ENCODE results near the gene FKBP11.

FKBP11 gene

DNA sequence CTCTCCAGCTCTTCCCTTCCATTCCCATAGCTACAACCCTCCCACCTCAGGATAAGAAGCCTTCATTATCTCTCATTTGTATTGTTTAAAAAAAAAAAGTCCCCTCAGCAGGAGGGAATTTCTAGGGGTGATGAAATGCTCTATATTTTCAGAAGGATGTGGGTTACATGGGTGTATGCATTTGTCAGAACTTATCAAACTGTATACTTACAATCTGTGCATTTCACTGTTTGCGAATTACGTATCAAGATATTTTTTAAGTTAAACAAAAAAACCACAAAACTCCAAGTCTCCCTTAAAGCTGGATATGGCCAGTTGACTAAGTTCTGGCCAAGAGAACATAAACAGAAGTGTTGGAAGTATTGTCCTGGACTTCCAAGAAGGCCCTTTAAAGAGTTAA is 2.0 kb upstream of the FKBP11 start:
- Histone ChIP-seq H3K27me3 (ENCODE audit: low read depth, low read length) (no peaks in the 10 kb centered on the region), H3K4me1 (ENCODE audit: low read length) (peaks cover 18% of the 10 kb centered on the region), H3K9ac (ENCODE audit: low read length) (no peak overlapping the region), H2AFZ (ENCODE audit: low read depth, low read length) (no peak overlapping the region), H3K79me2 (ENCODE audit: low read length) (peaks cover 17% of the 10 kb centered on the region), H3K4me2 (ENCODE audit: low read length) (no peak overlapping the region), H3K27ac (ENCODE audit: low read length) (no peak overlapping the region), H3K9me3 (ENCODE audit: insufficient read depth, low read length) (no peaks in the 10 kb centered on the region), H3K4me3 (ENCODE audit: low read length) (no peak overlapping the region), H3K36me3 (replicated peaks; ENCODE audit: low read depth, low read length) (peaks cover 23% of the 10 kb centered on the region), H4K20me1 (ENCODE audit: insufficient read depth, low read length) (no peaks in the 10 kb centered on the region)
- TF ChIP-seq, protein P1, sequence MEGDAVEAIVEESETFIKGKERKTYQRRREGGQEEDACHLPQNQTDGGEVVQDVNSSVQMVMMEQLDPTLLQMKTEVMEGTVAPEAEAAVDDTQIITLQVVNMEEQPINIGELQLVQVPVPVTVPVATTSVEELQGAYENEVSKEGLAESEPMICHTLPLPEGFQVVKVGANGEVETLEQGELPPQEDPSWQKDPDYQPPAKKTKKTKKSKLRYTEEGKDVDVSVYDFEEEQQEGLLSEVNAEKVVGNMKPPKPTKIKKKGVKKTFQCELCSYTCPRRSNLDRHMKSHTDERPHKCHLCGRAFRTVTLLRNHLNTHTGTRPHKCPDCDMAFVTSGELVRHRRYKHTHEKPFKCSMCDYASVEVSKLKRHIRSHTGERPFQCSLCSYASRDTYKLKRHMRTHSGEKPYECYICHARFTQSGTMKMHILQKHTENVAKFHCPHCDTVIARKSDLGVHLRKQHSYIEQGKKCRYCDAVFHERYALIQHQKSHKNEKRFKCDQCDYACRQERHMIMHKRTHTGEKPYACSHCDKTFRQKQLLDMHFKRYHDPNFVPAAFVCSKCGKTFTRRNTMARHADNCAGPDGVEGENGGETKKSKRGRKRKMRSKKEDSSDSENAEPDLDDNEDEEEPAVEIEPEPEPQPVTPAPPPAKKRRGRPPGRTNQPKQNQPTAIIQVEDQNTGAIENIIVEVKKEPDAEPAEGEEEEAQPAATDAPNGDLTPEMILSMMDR (IDR thresholded peaks at IDR 0.05; ENCODE audit: low read depth, low read length): no peak
- no peak for TF ChIP-seq EZH2phosphoT487 (IDR thresholded peaks at IDR 0.05; ENCODE audit: low read depth)

DNA sequence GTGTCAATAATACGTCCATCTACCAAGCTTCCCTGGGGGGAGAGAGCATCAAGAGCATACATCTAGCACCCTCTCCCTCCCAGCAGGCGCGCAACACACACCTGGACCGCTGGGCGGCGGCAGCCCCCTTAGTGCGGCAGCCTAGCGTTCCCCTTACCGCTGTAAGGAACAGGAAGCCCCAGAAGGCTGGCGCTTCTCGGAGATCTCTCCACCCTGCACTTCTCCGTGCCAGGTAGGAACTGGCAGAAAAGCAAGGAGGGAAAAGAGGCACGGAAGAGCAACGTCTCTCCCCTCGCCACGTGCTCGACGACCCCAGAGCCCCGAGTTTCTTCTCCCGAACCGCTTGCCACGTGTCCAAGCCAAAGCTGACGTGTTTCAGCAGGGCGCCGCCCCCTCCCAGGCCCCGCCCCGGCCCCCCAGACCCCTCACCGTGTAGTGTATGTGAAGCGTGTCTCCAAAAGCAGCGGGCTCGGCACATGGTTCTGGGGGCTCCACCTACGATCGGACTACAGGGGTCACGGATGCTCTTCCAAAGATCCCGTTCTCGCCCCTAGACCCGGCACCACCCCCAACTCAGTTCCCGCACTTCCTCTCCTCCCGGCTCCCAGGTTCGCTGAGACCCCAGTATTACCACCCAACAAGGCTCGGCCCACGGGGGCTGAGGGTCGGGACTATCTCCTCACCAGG is 532 bp downstream of the FKBP11 start:
- Histone ChIP-seq H3K9me3 (ENCODE audit: insufficient read depth, low read length) (no peaks in the 10 kb centered on the region), H2AFZ (ENCODE audit: low read depth, low read length) (peak overlapping the region; percentile 59; the same call in 1 of the 2 replicates), H3K27ac (ENCODE audit: low read length) (peak overlapping the region; percentile 69), H3K27me3 (ENCODE audit: low read depth, low read length) (no peaks in the 10 kb centered on the region), H4K20me1 (ENCODE audit: insufficient read depth, low read length) (no peaks in the 10 kb centered on the region), H3K4me2 (ENCODE audit: low read length) (peak overlapping the region; percentile 98), H3K79me2 (ENCODE audit: low read length) (peaks cover 17% of the 10 kb centered on the region), H3K36me3 (replicated peaks; ENCODE audit: low read depth, low read length) (peaks cover 17% of the 10 kb centered on the region), H3K9ac (ENCODE audit: low read length) (peak overlapping the region; percentile 94), H3K4me1 (ENCODE audit: low read length) (peaks cover 18% of the 10 kb centered on the region), H3K4me3 (ENCODE audit: low read length) (peak overlapping the region; percentile 95)
- no peak for TF ChIP-seq EZH2phosphoT487 (IDR thresholded peaks at IDR 0.05; ENCODE audit: low read depth)
- TF ChIP-seq, protein P1 (IDR thresholded peaks at IDR 0.05; ENCODE audit: low read depth, low read length): peak; percentile 83

DNA sequence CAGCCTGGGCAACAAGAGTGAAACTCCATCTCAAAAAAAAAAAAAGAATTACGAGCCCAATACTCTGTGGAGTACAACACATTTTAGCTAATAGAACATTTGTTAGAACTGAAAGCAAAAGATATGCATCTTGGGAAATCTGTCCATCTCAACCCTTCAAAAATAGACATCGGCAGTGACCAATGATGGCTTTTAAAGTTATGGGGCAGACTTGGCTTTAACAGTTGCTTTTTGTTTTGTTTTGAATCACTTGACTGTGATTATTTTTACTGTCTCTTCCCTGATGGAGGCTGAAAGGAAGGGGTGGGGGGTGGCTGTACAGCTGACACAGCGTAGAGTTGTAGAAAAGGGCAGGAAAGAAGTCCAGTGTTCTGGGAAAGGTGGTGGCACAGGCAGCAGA is 2.2 kb downstream of the FKBP11 start:
- TF ChIP-seq, protein P1 (IDR thresholded peaks at IDR 0.05; ENCODE audit: low read depth, low read length): no peak
- no peak for TF ChIP-seq EZH2phosphoT487 (IDR thresholded peaks at IDR 0.05; ENCODE audit: low read depth)
- no peak overlapping the region for H3K4me3 ChIP-seq (ENCODE audit: low read length)
- H3K4me1 ChIP-seq (ENCODE audit: low read length): peaks cover 18% of the 10 kb centered on the region
- H3K27me3 ChIP-seq (ENCODE audit: low read depth, low read length): no peaks in the 10 kb centered on the region
- H3K79me2 ChIP-seq (ENCODE audit: low read length): peaks cover 17% of the 10 kb centered on the region
- H3K4me2 ChIP-seq (ENCODE audit: low read length): peak overlapping the region; percentile 98; the same call in 1 of the 2 replicates
- H3K9ac ChIP-seq (ENCODE audit: low read length): no peak overlapping the region
- H4K20me1 ChIP-seq (ENCODE audit: insufficient read depth, low read length): no peaks in the 10 kb centered on the region
- H3K36me3 ChIP-seq (replicated peaks; ENCODE audit: low read depth, low read length): peaks cover 17% of the 10 kb centered on the region
- no peak overlapping the region for H3K27ac ChIP-seq (ENCODE audit: low read length)
- H2AFZ ChIP-seq (ENCODE audit: low read depth, low read length): no peak overlapping the region
- H3K9me3 ChIP-seq (ENCODE audit: insufficient read depth, low read length): no peaks in the 10 kb centered on the region

DNA sequence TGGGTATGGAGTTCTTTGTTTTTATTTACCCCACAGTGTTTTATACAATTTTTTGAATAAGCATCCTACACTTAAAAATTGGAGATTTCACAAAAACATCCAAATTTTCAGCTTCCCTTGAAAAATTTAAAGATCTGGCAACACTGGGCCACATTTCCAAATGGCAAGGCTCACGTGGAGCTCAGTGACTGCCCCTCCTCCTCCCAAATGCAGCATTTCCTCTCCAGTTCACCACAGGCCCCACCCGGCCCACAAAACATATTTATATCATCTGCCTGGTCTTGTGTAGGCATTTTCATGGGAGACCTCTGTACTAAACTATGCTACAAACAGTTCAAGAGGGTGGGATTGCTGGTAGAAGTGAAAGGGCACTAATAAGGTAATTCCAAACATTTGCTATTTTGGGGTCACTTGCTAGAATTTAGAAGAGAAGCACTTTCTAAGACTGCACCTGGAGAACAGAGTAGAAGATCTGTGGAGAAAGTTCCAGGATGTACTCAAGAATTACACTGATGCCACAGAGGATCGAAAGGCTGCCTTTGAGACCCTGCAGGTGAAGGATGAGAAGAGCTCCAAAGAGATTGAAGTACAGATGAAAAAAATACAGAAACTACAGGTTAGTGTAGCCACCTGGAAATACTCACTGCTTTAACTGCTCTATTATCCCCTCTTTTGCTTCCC is 7.3 kb downstream of the FKBP11 start:
- no peak overlapping the region for H3K4me2 ChIP-seq (ENCODE audit: low read length)
- no peaks in the 10 kb centered on the region for H3K4me1 ChIP-seq (ENCODE audit: low read length)
- no peak overlapping the region for H3K27ac ChIP-seq (ENCODE audit: low read length)

More for the DNA sequence above, 7.3 kb downstream of the FKBP11 start:
- Histone ChIP-seq H3K9me3 (ENCODE audit: insufficient read depth, low read length) (no peaks in the 10 kb centered on the region), H3K9ac (ENCODE audit: low read length) (no peak overlapping the region), H3K79me2 (ENCODE audit: low read length) (no peaks in the 10 kb centered on the region), H3K4me3 (ENCODE audit: low read length) (no peak overlapping the region), H3K36me3 (replicated peaks; ENCODE audit: low read depth, low read length) (peaks cover 12% of the 10 kb centered on the region), H2AFZ (ENCODE audit: low read depth, low read length) (no peak overlapping the region), H3K27me3 (ENCODE audit: low read depth, low read length) (no peaks in the 10 kb centered on the region), H4K20me1 (ENCODE audit: insufficient read depth, low read length) (no peaks in the 10 kb centered on the region)
- TF ChIP-seq, protein P1 (IDR thresholded peaks at IDR 0.05; ENCODE audit: low read depth, low read length): no peak
- TF ChIP-seq EZH2phosphoT487 (IDR thresholded peaks at IDR 0.05; ENCODE audit: low read depth): no peak

All from OCI-LY3 (cell line).